Tongue (tissue), 2 donors: ENCODE results near the gene MACROD2. TPM values are rescaled to one million over a fixed set of nuclear protein-coding genes. Genes with fewer than 3 reads are reported as not detected.
"Not testable (repeated sequence)": the region's sequence is repeated elsewhere in the genome, so short reads cannot be mapped to it uniquely, and the experiment has no call there.

Experiments used
- DNase-seq: peaks from one replicate; pipeline ENCODE4 v3.0.0-alpha.2; 2015
- total RNA-seq: library from RNA; depleted of rRNA; stranded (reverse); fragments of >200 nt; gene quantifications from one replicate; pipeline ENCODE4 v1.2.3, GENCODE V29; 2014

MACROD2 gene
- total RNA-seq, 1 donor from 2014 or later: 5.0 TPM

GRCh38 chr20:15985494-15986368 lies 1990.4 kb downstream of the MACROD2 start:
- DNase-seq: not testable (repeated sequence)

- no peak for DNase-seq
Measured at GRCh38 chr20:15986690-15987089, 1991.4 kb downstream of the MACROD2 start.

DNA sequence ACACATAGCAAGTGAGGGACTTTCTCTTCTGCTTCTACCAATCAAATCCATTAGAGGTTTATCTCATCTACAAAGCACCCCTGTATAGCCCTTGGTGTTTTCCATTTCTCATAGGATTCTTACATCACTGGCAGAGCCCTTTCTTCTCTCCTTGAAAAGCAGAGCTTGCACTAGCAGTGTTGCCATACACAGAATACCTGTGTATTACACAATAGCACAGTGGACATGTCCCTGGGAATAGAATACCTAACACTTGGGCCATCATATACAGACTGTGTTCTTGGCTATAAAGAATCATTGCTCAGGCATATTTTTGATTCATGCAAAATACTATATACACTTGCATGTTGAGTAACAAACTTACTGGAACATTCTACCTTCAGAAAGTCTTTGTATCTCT lies 1996.0 kb downstream of the MACROD2 start:
- DNase-seq: no peak

GRCh38 chr20:15992564-15992963 lies 1997.2 kb downstream of the MACROD2 start:
- no peak for DNase-seq

GRCh38 chr20:16000112-16000511 lies 2004.8 kb downstream of the MACROD2 start:
- DNase-seq: no peak

GRCh38 chr20:16001286-16001685 lies 2006.0 kb downstream of the MACROD2 start:
- no peak for DNase-seq

DNA sequence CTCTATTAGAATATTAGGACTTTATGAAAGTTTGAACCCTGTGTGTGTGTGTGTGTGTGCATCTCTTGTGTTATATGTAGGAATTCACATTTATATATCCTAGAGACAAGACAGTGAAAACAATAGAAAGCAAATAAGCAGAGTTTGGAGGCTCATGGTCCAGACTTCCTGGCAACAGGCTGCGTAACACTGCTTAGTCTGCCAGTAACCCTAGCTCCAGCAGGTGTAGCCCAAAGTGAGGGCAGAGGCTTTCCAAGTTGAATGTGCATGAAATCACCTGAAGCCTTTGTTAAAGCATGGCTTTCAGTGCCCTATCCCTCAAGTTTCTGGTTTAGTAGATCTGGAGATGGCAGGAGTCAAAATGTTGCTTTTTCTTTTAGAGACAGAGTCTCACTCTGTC lies 2008.0 kb downstream of the MACROD2 start:
- no peak for DNase-seq

DNA sequence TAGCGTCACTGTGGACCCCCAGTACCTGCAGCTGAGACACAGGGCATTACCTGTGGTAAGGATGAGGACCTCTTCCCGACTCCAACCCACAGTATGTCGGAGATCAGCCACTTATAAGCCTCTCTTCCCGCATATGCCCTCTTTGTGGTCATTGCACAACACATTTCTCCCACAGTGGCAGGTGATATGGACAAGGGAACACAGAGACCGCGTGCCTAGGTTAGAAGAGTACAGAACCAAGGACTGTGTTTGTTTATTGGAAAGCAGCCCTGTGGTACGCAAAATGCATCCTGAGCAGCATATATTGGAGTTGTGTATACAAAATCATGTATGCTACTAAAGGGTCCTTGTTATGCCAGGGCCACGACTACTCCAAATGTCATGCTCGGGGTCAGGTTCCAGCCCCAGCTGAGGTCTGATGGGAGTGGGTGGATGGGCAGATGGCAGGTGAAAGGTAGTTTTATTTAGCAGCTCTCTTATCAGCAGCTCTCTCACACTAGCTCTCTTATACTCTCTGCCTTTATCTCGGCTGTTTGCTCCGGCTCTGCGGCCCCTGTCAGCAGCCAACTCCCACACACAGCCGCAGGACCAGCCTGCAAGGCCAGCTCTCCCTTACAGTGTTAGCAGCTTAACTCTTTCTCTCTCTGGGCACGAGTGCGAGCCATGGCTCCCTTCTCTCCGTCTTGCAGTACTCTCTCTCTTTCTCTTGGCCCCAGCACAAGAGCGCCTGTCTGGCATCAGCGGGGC lies 2009.0 kb downstream of the MACROD2 start:
- no peak for DNase-seq

DNA sequence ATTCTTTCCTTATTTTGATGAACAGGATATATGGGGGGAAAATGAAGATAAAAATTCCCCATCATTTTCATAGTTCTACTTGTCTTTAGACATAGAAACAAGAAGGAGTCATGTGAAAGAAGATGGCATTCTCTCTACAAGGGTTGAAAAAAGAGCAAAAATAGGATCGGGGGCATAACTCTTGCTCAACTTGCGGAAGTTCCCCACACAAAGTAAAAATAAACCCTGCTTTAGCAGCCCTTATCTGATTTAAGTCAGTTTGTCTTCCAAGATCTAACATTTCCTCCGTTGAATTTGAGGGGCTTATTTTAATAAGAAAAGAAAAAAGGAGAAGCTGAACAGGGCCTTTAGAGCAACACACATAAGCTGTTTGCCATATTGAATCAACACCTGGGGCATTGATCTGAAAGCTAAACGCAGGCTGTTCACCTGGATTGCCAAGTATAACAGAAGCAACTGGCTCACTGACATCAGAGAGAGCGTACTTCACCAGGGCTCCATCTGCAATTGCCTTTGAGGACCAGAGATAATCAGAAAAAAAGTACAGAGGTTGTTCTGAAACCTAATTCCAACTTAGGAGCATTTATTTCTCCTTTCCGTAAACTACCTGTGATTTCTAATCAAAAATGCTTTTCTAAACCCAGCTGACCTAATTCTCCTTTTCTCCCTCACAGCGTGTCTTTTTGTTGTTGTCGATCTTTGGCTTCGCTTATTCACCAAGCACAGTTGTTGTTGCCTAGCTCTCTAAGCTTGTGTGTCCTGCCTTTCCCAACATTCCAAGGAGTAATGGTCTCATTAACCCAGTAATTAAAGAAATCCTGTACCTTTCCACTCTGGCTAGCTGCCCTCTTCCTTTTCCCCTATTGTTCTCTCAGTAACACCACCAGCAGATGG lies 2010.0 kb downstream of the MACROD2 start:
- DNase-seq: no peak

GRCh38 chr20:16005915-16006493 lies 2010.7 kb downstream of the MACROD2 start:
- DNase-seq: no peak

DNA sequence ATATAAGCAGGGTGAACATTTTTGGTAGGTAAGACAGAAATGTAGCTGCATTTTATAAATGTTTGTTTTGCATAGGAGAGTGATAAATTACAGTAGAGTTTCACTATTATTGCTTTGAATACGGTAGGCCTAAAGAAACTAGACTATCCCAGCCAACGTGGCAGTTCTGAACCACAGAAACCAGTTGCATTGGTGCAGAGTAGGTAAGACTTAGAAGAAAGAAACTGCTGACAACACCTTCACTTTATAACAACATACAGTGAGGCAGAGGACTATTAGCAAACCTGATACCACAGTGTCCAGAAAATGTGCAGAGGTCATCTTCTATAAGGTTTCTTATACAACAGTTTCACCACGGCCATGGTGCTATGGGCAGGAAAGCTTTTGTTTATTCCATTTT lies 2011.8 kb downstream of the MACROD2 start:
- no peak for DNase-seq

DNA sequence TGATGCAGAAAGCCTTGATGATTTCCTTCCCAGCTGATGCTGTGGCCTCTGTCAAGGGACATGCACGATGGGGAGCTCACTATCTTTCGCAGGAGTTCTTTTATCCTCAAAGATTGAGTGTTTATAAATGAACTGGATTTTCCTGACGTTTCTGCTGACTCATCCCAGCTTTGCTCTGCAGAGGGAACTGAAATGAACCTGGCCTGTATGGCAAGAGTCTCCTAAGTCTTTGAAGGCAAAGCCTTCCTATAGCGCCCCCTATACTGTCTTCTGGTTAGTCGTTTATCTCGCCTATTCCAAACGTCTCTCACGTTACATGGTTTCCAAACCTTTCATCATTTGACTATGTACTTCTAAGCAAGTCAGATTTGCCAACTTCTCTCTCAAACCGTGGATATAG lies 2012.6 kb downstream of the MACROD2 start:
- DNase-seq: no peak

- peak; percentile 24 for DNase-seq
Measured at GRCh38 chr20:16011056-16011455, 2015.7 kb downstream of the MACROD2 start.

DNA sequence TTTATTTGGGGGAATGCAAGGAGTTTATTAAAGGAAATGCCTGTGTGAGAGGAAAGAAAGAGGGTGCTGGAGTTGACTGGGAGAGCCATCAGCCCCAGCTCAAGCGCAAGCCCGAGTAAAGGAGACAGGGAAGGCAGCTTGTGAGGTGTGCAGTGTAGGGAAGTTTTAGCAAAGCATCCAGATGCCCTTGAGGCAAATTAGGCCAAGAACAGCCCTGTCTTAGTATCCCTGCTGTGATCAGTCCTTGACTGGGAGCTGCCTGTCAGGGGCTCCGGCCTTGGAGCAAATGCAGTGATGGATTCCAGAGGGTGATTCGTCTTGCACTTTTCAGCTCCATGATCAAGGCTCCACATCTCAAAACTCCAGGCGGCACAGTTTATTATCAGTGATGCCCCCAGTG lies 2016.2 kb downstream of the MACROD2 start:
- DNase-seq: no peak

DNA sequence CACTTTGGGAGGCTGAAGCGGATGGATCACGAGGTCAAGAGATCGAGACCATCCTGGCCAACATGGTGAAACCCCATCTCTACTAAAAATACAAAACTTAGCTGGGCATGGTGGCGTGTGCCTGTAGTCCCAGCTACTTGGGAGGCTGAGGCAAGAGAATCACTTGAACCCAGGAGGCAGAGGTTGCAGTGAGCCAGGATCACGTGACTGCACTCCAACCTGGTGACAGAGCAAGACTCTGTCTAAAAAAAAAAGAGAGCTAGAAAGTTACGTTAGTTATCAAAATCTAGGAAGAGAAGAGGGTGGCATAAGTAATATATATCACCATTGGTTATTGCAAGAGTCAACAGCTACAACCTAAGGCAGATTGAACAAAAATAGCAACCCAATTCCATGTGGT lies 2017.6 kb downstream of the MACROD2 start:
- not testable (repeated sequence) for DNase-seq

DNA sequence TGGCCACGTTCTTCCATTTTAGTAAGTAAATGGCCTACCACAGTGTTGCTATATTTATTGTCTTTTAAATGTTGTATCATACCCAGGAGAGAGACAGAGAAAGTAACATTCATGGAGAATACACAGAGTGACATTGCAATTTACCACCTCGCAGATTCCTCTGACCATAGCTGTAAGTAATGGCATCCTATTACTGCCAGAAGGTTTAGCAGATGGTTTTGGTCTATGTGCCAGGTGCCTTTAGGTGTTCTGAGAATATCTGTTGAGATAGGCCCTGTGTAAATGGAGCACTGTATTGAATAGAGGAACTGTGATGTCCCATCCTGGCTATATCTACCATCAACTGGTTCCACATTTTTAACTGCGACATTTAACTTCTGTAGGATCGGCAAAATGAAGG lies 2018.3 kb downstream of the MACROD2 start:
- DNase-seq: no peak

- no peak for DNase-seq
Measured at GRCh38 chr20:16014436-16014835, 2019.1 kb downstream of the MACROD2 start.

GRCh38 chr20:16017656-16018055 lies 2022.3 kb downstream of the MACROD2 start:
- DNase-seq: no peak

DNA sequence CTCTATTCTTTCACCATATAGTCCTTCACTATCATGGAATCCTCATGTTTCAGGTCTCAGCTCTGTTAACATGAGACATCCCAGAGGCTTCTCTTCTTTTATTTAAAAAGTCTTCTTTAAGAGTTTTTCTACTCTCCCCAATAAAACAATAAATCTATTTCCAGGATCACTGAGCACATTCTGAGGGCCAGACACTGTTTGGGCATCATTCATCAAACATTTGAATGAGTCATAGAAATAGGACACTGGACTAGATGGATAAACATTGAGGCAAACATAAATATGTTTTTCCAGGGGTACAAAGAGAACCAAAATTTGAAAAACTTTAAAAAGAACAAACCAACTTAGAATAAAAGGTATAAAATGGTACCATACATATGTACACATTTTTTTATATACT lies 2023.6 kb downstream of the MACROD2 start:
- no peak for DNase-seq

DNA sequence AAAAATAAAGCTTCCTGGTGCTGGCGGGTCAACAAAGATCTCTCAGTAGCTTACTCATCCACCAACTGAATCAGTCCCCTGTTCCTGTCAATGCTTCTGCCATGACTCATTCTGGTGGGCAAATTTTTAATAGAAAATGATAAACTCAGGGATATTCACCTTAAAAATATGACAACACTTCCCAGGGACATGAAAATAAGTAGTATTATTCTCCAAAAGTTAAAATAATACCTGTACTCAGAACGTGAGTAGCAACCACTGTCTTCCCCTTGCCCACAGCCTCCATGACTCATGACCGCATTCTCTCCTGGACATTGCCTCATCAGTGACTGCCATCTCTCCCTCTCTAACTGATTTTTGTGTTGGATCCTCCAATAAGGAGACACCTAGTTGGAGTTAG lies 2025.7 kb downstream of the MACROD2 start:
- DNase-seq: no peak

DNA sequence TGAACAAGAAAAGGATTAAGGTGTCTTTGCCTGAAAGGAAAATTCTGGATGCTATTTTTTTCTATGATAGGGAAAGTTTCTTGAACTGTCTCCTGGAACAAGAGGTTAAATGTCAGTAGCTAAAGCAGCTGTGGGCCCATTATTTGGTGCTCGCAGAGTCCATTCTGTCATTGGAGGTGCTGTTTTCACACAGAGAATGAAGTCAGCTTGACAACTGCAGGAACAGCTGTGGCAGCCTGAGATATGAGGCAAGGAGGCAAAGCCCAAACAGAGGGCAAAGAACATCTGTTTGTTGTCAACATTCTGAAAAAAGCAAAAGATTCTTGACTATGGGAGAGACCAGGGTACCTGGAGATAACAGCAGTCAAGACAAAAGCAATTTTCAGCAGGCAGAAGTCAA lies 2029.8 kb downstream of the MACROD2 start:
- peak; percentile 76 for DNase-seq

GRCh38 chr20:16027686-16028085 lies 2032.4 kb downstream of the MACROD2 start:
- DNase-seq: no peak
